LHCN-M2 (cell line): ENCODE results near the gene TJAP1. TPM values are rescaled to one million over a fixed set of nuclear protein-coding genes. Genes with fewer than 3 reads are reported as not detected.
"Not testable (repeated sequence)": the region's sequence is repeated elsewhere in the genome, so short reads cannot be mapped to it uniquely, and the experiment has no call there.

Experiments
- DNase-seq: peaks from one replicate; pipeline ENCODE4 v3.0.0-alpha.2; 2012; ENCODE audit warnings: low read depth
- total RNA-seq: library from RNA; depleted of rRNA; stranded (reverse); fragments of >200 nt; gene quantifications from 2 replicates; pipeline ENCODE4 v1.2.3, GENCODE V29; 2014

Gene TJAP1
- total RNA-seq, 1 experiment from 2014 or later: 32.8 TPM

DNA sequence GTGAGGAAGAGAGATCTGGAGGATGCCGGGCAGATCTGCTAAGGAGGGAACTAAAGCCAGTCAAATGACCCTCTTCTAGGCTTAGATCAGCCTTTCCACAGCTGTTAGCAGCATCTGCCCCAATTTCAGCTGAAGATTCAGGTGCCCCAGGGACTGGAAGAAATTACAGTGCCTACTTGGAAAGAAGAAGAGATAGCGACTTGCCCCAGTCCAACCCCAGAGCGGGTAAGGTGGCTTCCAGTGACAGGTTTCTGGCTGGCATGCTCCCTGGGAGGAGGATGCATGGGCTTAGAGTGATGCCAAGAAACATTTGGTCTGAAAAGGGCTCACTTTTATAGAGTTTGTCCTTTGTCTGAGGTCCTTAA lies 620 bp downstream of the TJAP1 start:
- DNase-seq: no peak

DNA sequence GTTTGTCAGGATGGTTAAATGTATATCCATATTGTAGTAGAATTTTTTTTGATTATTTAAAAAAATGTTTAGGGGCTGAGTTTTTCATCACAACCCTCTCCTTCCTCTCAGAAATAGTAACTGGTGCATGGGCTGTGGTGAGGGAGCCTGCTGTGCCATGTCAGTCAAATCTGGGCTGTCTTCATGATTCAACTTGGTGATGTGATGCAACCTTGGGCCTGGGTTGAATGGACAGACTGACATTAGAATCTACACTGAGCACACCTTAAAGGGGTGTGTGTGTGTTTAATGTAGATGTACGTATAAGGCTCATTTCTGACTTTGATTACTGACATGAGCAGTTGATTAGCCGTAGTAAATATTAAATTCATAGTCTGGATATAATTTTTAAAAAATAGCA lies 3.7 kb downstream of the TJAP1 start:
- DNase-seq: peak; percentile 50

DNA sequence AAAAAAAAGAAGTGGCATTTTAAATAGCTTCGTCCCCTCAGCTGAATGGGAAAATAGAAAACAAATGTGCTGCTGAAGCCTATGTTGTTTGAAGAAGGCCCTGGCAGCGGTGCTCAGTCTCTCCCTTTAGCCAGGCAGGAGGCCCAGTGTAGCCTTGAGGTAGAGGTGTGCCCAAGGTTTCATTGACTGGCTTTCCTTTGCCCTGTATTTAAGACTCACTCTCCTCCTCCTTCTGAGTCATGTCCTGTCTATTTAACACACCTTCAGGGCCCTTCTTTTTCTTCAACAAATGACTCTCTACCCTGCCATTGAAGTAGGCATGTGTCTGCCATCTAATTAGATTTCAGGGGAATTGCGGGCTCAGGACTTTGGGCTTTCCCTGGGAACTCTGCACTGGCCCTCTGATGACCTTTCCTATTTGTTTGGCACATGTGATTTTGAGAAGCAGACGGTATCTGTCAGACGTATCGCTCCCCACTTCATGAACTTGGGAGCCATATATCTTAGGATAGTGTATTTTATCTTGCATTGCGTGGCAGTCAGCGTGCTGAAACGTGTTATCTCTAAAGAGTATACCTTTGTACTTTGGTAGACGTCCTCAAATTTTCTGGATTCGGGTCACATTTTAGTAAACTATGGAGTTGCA lies 4.3 kb downstream of the TJAP1 start:
- no peak for DNase-seq

DNA sequence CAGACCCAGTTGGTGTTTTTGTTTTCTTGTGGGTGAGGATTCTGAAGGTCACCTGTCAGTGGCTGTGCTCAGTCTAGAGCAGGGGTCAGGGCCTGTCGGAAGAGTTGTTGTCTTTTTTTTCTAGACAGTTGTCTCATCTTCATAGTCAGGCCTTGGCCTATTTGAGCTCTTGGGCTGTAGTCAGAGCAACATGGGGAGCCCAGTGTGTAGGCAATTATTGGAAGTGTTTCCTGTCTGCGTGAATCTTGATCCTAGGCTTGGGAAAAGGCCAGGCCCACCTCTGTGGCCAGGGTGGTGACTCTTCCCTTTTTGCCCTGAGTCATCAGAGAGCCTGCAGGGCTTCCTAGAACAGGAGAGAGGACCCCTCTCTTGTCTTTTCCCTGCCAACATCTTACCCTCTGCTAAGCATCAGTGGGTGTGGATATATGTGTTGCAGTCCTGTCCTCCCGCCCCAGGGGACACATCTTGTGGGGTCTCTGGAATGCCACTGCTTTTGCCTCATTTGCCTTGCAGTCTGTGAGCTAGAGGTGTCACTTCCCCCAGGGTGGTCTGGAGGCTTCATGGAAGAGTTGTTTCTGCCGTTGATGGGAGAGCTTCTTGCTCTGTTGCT lies 11.4 kb downstream of the TJAP1 start:
- DNase-seq: peak; percentile 55

DNA sequence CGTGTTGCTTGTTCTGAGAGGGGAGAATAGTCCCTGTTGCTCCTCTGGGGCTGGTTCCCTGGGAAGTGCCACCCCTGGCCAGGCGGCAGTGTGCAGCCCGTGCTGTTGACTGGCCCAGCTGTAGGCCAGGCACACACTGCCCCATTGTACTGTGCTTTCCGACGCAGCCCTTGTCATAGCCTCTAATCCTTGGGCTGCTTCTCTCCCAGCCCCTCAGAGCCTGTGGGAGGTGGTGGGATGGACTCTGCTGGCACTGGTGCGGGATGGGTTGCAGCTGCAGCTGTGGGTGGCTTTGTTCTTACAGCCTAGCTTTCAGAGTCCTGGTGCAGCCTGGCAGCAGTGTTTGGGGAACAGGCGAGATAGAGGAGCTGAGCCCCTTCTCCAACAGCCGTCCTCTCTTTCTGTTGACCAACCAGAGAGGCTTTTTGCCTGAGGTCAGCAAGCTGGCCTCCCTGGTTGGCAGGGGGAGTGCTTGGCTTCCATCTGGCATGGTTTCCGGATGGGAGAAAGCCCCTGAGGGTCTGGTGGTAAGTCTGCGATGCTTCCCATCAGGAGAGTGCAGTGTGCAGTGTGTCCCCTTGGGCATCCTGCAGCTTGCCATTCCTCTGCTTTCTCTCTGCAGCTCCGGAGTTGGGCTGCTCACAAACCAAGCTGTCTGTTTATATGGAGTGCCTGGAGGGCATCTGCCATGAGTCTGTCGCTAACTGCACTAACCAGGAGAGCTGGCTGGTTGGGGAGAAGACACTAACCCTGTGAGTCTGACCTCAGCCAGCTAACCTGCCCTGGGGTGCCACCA lies 12.1 kb downstream of the TJAP1 start:
- DNase-seq: no peak

DNA sequence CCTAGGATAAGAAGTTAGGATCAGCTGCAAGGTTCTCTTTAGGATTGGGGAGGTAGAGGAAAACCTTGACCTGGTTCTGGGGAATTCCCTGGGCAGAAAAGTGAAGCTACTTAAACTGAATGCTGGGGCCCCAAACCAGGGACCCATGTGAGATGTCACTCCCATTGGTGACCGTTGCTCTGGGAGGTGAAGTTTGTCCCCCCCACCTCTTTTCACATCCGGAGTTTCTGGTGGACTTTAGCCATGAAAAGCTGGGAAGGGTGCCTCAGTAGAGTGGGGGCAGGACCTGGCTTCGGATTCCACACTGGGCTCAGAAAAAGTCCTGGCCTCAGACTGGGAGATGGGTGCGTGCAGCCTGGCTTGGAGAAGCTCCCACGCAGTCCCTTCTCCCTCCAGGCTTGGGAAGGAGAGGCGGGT lies 13.2 kb downstream of the TJAP1 start:
- no peak for DNase-seq

DNA sequence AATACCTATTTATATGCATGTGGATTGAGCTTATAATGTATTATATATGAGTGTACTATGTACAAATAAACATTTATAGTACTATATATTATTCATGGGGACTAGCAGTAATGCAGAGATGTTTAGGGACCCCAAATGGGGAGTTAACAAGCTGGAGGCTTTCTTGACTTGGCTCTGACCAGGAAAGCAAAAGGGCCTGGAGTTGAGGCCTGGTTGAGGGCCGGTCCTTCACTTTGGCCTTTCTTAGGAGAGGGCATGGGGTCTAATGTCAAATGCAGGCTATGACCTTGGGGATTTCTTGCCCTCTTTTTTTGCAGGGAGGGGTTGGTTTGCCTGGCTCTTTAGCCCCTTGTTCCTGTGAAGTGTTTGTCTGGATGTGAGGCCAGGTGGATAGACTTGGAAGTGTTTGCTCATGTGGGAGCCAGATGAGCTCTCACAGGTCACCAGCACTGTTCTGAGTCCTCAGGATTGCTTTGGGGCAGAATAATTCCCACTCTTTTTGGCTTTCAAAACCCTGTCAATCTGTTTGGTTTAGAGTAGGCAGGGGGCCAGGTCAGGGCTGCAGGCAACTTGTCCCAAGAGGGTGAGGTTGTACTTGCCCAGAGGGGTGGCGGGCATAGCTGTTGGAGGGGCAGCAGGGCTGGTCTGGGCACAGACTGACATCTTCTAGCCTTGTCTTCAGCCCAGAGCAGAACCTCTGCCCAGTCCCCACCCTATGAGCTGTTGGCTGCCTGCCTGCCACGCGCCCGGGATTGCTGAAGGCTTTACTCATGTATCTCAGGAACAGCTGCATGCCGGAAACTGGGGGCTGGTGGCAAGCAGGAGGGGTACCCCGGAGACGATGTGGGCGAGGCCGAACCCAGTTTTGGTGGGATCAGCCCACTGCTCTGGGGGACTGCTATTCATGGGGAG lies 14.6 kb downstream of the TJAP1 start:
- DNase-seq: peak; percentile 94

DNA sequence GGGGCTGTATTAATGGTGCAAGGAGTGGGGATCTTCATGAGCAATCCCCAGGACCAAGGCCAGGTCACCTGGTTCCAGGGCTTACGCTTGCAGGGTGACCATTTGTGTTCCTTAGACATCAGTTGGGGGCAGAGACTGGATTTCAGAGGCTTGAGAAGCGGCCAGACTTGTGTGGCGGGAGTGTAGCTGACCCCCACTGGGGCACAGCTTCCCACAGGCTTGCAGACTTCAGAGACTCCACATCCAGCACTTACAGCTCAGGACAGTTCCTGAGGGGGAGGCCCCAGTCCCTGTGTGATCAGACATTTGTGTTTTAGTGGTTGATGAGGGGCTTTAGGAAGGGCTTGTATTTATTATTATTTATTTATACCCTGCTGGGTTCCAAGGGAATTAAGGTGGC lies 15.3 kb downstream of the TJAP1 start:
- DNase-seq: peak; percentile 77

DNA sequence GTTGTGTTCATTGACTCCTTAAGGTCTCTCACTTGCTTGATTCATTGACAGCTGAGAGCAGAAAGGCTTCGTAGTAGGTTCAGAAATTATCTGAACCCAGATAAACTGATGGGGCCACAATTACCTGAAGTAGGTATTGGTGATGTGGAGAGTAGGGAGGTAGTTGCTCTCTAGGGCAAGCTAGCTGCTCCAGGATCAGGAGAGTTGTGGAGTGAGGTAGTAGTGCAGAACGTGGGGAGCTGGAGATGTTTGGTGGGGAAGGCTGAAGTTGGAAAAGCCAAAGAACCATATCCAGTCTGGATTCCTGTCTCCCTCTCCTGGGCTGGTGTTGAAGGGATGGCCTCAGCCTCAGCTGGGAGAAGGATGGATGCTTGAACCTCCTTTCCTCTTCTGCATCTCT lies 15.9 kb downstream of the TJAP1 start:
- no peak for DNase-seq

DNA sequence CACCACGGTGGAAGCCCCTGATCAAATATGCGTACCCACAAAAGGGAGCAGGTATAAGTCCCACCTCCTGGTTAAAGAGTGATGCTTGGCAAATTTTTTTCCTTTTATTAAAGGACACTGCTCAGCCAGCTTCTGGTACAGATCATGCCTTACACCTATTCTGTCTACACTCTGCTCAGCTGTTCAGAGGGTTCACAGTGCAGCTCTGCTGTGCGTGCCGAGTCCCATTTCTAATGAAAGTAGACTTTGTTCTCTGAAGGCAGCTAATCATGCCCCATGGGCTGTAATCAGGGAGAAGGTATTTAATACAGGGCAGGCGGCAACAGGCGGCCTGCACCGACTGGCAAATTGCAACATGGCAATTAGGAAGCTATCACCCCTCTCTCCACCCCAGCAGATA lies 16.5 kb downstream of the TJAP1 start:
- no peak for DNase-seq

DNA sequence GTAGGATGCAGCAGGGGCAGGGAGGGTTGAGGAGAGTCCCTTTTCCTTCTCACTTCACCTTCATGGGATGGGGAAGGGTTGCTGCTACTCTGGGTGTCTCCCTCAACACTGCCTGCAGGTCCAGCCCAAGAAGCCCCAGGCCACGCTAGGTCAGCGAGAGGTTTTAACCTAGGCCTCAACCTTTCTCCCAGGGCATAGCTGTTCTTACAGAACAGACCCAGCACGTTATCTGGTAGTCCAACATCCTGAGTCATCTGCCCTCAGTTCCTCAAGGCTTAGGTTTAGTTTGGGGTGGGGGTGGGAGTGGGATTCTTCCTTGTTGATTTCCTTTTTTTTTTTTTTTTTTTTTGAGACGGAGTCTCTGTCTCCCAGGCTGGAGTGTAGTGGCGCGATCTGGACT lies 17.0 kb downstream of the TJAP1 start:
- DNase-seq: no peak

DNA sequence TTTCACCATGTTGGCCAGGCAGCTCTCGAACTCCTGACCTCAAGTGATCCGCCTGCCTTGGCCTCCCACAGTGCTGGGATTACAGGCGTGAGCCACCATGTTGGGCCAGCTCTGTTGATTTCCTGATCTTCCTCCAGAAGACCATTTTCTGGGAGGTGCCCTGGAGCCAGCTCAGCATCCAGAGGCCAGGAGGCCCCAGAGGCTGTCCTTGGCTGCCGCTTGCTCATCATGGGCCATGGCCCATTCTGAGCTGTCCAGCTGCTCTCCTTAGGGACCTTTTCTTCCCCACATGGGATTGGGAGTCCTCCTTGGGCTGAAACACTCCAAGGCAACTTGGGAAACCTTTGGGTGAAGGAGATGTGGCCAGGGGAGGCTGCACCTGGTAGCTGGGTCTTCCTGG lies 17.4 kb downstream of the TJAP1 start:
- no peak for DNase-seq

DNA sequence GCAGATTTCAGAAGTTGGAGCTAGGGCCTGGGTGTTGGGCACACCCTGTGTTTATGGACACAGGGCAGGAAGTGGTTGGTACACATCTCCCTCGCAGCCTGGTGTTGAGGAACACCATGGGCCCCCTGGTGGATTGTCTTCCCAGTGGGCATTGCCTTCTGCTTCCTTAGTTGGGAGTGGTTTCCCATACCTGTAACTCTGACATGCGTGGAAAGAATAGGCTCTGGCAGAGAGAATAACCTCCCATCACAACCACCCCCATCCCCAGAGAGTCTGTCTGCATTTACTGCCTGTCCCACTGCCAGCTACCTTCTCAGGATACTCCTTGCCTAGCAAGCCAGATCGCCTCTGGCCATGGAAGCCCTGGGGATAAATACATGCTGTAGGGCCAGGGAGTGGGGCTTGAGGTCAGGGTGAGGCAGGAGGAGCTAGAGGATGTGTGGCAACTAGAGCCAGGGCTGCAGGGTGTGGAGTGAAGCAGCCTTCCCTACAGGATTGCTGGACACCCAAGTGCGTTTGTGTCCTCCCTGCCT lies 18.1 kb downstream of the TJAP1 start:
- DNase-seq: peak; percentile 58

DNA sequence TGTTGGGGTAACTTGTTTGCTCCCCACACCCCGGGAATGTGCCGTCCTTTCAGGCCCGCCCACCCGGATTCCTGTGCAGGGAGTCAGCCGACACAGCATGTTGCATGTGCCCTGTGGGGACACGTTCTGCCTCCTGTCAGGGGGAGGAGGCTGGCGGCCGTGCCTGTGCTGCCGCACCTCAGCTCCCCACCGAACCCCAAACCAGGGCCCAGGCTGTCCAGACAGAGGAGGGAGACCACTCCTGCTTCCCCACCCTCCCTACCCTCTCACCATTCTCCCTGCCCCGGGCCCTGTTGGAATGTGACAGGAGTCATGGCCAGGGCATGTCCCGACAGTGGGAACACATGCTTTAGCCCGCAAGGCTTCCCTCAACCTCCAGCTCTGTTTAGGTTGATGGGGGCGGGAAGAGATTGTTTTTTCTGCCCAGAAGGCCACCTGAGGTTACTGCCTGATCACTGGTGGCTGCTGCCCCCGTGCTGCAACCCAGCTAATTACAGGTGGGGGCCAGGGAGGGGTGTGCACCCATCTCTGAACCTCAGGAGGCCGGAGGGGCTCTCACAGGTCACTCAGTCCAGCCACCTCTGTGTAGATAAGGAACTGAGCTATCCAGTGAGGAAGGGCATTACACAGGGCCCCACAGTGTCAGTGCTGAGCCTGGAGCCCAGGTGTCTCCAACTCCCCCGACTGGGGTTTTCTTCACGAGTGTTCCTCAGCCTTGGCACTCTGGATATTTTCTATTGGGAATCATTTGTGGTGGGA lies 19.2 kb downstream of the TJAP1 start:
- peak; percentile 68 for DNase-seq

DNA sequence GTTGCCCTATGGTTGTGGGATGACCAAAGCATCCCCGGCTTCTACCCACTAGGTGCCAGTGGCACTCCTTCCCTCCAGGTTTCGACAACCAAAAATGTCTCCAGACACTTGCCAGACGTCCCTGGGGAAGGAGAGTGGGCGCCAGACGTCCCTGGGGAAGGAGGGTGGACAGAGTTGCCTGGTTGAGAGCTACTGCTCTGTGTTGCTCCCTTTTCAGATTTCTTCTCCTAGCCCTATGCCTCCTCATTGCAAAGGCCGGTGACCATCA lies 19.7 kb downstream of the TJAP1 start:
- DNase-seq: no peak

DNA sequence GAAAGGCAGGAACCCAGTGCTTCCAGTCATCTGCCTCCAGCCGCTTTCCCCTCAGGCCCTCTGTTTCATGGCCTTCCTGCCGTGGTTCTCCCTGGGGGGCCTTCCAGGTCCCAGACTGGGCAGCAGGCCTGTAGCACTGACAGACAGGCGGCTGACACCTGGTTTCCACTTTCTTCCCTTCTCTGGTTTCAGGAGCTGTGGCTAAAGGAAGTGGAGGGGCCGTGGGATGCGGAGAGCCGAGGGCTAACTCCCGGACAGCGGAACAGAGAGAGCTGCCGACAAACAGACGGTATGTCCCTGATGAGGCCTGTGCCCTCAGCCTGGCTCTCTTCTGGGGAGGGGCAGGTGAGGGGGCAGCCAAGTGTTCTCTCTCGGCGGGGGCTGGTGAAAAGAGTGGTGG lies 20.3 kb downstream of the TJAP1 start:
- no peak for DNase-seq

DNA sequence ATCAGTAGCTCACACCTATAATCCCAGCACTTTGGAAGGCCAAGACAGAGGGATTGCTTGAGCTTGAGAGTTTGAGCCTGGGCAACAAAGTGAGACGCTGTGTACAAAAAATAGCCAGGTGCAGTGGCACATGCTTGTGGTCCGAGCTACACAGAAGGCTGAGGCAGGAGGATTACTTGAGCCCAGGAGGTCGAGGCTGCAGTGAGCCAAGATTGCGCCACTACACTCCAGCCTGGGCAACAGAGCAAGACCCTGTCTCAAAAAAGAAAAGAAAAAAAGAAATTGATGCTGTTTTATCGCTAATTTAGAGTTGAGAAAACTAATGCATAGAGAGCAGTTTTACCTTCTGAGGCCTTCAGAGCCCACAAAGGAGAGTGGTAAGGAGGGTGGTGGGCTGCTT lies 20.9 kb downstream of the TJAP1 start:
- DNase-seq: not testable (repeated sequence)

DNA sequence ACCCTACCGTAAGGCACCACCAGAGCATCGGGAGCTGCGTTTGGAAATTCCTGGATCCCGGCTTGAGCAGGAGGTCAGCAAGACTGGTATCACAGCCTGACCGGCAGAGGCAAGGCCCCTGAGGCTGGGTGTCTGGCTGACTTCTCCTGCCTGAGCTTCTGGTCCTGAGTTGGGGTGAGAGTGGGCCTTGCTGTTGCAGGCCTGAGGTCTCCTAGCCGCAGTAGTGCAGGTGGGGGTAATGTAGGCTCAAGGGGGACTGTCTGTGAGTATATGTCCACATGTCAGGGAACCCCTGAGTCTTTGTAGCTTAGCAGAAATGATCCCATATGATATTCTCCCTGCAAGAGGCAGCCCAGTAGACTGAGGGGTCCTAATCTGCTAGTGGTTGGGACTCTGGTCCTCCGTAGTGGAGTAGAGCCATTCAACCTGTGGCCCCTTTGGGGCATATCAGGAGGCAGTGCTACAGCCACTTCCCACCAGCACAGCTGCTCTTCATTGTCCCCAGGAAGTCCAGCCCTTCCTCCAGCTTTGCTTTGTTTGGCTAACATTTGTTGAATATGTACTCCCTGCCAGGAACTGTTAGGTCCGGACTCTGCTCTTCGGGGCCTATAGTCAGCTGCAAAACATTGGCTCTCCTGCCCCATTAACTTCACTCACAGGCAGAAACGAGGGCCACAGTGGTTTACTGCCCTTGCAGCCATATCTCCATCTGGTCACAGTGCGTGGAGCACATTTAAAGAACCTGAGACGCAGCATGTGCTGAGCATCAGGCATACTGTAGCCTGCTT lies 21.9 kb downstream of the TJAP1 start:
- DNase-seq: no peak

DNA sequence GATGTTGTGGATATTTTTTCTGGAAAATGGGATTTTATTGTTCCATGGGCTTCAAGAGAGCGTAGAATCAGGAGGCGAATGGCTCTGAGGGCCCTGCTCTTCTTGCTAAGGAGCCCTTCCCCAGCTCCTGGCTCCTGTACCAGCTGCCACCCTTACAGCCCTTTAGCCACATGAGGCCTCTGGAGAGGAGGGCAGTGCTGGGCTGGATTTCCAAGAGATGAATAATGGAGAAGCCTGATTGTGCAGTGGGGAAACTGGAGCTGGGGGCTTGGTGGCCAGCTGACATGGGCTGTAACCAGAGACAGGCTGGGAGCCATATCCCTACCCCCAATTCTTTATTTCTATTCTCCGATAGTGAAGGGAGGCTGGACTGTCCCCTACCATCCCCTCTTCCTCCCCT lies 23.6 kb downstream of the TJAP1 start:
- DNase-seq: no peak

DNA sequence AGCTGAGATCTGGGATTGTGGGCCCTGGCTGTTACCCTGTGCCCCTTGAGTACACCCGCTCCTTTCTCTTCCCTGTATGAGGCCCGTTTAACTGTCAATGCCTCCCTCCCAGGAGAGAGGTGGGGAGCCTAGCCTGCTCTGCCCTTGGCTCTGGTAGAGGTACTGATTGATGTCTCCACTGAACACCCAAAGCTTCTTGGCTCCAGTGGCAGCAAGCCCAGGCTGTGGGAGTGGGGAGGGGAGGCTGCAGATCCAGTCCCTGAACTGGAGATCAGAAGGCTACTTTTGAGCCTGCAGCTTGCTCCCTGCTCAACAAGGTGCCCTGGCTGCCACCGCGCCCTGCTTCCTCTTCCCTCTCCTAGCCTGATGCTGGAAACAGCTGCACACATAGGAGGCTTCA lies 25.3 kb downstream of the TJAP1 start:
- no peak for DNase-seq
